GM23248 (cell line): ENCODE data around the gene GNAI1. TPM values are rescaled to one million over a fixed set of nuclear protein-coding genes. Genes with fewer than 3 reads are reported as not detected.

Experiments
- DNase-seq: peaks from one replicate; pipeline ENCODE4 v3.0.0-alpha.2; 2015
- H2AFZ ChIP-seq: fragments of 200-600 bp; sonication (generic); 2 replicates; pipeline ENCODE4 v1.6.1; 2016; ENCODE audit warnings: antibody characterized with exemption
- H3F3A ChIP-seq: fragments of 200-600 bp; sonication (generic); 2 replicates; pipeline ENCODE4 v1.6.1; 2016; ENCODE audit warnings: mild to moderate bottlenecking, antibody characterized with exemption, mixed run types; ENCODE audit not compliant: insufficient read depth
- H3K27ac ChIP-seq: fragments of 200-600 bp; sonication (generic); 2 replicates; pipeline ENCODE4 v1.5.1; 2016; ENCODE audit warnings: mild to moderate bottlenecking
- H3K27me3 ChIP-seq: fragments of 200-600 bp; sonication (generic); replicated peaks from 2 replicates; pipeline ENCODE4 v1.6.1; 2016; ENCODE audit warnings: mild to moderate bottlenecking; ENCODE audit not compliant: insufficient read depth
- H3K36me3 ChIP-seq: fragments of 200-600 bp; sonication (generic); 2 replicates; pipeline ENCODE4 v1.6.1; 2016; ENCODE audit warnings: low read depth, mild to moderate bottlenecking
- H3K4me1 ChIP-seq: fragments of 200-600 bp; sonication (generic); 2 replicates; pipeline ENCODE4 v1.6.1; 2016; ENCODE audit warnings: mild to moderate bottlenecking; ENCODE audit not compliant: insufficient read depth
- H3K4me2 ChIP-seq: fragments of 200-600 bp; sonication (generic); one replicate; pipeline ENCODE4 v1.6.1; 2016; ENCODE audit warnings: mild to moderate bottlenecking; ENCODE audit not compliant: unreplicated experiment
- H3K4me3 ChIP-seq: fragments of 200-600 bp; sonication (generic); 2 replicates; pipeline ENCODE4 v1.5.1; 2016; ENCODE audit warnings: mild to moderate bottlenecking
- H3K79me2 ChIP-seq: fragments of 200-600 bp; sonication (generic); 2 replicates; pipeline ENCODE4 v1.6.1; 2016; ENCODE audit warnings: mild to moderate bottlenecking; ENCODE audit not compliant: insufficient read depth
- H3K9ac ChIP-seq: fragments of 200-600 bp; sonication (generic); 2 replicates; pipeline ENCODE4 v1.6.1; 2016; ENCODE audit warnings: mild to moderate bottlenecking
- H3K9me2 ChIP-seq: fragments of 200-600 bp; sonication (generic); 2 replicates; pipeline ENCODE4 v1.6.1; 2016; ENCODE audit warnings: mixed run types, mild to moderate bottlenecking, moderate library complexity; ENCODE audit not compliant: insufficient read depth
- H3K9me3 ChIP-seq: fragments of 200-600 bp; sonication (generic); one replicate; pipeline ENCODE4 v1.6.1; 2017; ENCODE audit warnings: low read depth
- H4K20me1 ChIP-seq: fragments of 200-600 bp; sonication (generic); 2 replicates; pipeline ENCODE4 v1.6.0; 2016; ENCODE audit not compliant: insufficient read depth
- EZH2 ChIP-seq: fragments of 200-600 bp; sonication (generic); IDR thresholded peaks from 2 replicates; pipeline ENCODE4 v1.6.1; 2018; ENCODE audit warnings: antibody characterized with exemption, mild to moderate bottlenecking; ENCODE audit not compliant: insufficient read depth, poor library complexity, severe bottlenecking
- EZH2phosphoT487 ChIP-seq: fragments of 200-600 bp; sonication (generic); IDR thresholded peaks from 2 replicates; pipeline ENCODE4 v1.6.1; 2018; ENCODE audit warnings: antibody characterized with exemption, moderate library complexity, mild to moderate bottlenecking, low read depth; ENCODE audit not compliant: insufficient read depth
- WGBS, 2 experiments: methylation state at CpG; one replicate each; pipeline ENCODE4 v1.1.6; 2015 to 2017; ENCODE audit warnings: low lambda C conversion rate in 2 of 2, low coverage in 1 of 2; ENCODE audit errors: missing lambda C conversion rate in 2 of 2; 5-methylcytosine and 5-hydroxymethylcytosine counted together
- in situ Hi-C: fragments of 300-500 bp; cut with MboI; formaldehyde crosslinking; loops from 2 replicates; pipeline ENCODE4 v1.15.0; 2020
- polyA plus RNA-seq: library from polyadenylated mRNA; unstranded; fragments of >200 nt; fragmentation: Nextera tagmentation; extraction: Ambion mirVana; gene quantifications from 2 replicates; pipeline ENCODE4 v1.2.1, GENCODE V29; 2016
- total RNA-seq: library from RNA; depleted of rRNA; stranded (reverse); fragments of >200 nt; shearing (Covaris generic); gene quantifications from 2 replicates; pipeline ENCODE4 v1.2.3, GENCODE V29; 2014

Gene GNAI1
- total and polyA plus RNA-seq, 2 experiments from 2014 or later = 35.3 to 47.0 TPM

DNA sequence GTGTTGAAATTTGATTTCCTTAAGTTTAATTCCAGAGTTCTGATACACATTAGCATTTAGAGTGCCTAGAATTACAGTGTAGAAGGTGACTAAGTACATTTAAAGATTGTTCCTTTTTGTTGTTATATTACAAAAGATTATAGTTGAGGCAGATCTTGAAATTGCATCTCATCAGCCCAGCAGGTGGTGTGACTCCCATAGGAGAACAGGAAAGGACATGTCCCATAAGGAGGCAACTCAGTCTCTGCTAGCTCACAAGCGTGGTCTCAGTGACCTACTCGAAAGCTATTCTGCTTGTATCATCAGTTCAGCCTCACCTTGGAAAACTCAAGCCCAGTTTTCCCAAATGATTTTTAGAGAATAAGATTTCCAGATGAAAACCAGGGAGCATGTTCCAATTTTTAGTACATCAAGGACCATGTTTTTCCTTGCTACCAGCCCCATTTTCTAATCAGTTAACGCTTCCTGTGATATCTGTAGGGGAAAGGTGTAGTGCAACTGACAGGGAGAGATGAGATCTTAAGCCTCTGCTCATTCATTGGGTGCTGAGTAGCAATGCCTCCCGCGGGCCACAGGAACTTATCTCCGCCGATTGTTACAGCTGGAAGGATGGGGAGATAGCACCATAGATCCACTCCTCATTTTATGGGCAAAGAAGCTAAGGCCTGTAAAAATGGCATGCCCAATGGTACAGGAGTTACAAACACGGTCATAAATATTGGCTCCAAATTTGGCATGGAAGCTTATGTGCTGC, 1.1 kb upstream of the GNAI1 start:
- Histone ChIP-seq H3K27ac (no peak overlapping the region; the same call in 1 of the 2 replicates), H3K27me3 (no peaks in the 10 kb centered on the region), H2AFZ (peak overlapping the region; percentile 73), H4K20me1 (no peaks in the 10 kb centered on the region), H3K9me2 (no peaks in the 10 kb centered on the region), H3K9ac (peak overlapping the region; percentile 87; the same call in 1 of the 2 replicates), H3K36me3 (no peaks in the 10 kb centered on the region), H3K4me1 (peaks cover 26% of the 10 kb centered on the region), H3F3A (peaks cover 30% of the 10 kb centered on the region), H3K9me3 (no peaks in the 10 kb centered on the region), H3K4me3 (no peak overlapping the region; the same call in 1 of the 2 replicates), H3K79me2 (peaks cover 30% of the 10 kb centered on the region), H3K4me2 (no peak overlapping the region)
- 75% methylated on average over 8 of the region's 8 CpGs for WGBS, 2 experiments
- in situ Hi-C loops = no loop called here
- TF ChIP-seq EZH2 (no peak), EZH2phosphoT487 (no peak)
- DNase-seq = peak; percentile 43

DNA sequence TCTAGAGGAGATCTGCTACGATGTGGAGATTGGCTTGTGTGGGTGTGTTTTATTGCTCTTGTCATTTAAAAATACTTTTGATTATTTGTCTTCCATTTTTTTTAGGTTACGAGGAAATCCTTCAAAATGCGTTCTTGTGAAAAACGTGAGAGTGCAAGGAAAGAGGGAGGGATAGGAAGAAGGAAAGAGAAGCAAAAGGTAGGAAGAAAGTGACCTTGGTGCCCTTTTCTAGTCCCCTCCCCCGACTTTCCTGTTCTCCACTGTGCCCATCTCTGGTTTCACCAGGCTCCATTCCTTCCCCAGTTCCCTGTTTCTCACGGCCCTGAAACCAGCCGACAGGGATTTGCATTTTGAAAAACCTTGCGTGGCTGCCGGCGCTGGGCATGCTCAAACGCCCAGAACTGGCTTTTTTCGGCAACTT, 506 bp upstream of the GNAI1 start:
- DNase-seq = no peak

GRCh38 chr7:80135309-80136104, 876 bp downstream of the GNAI1 start:
- Histone ChIP-seq H3K4me3 (peak overlapping the region; percentile 88), H3K9me3 (no peaks in the 10 kb centered on the region), H3K36me3 (no peaks in the 10 kb centered on the region), H2AFZ (peak overlapping the region; percentile 80), H3K27me3 (no peaks in the 10 kb centered on the region), H3K9ac (peak overlapping the region; percentile 87), H3K79me2 (peaks cover 50% of the 10 kb centered on the region), H4K20me1 (0 out of 2 replicates have a peak, but pooled peaks cover 6% of the 10 kb centered on the region), H3F3A (peaks cover 30% of the 10 kb centered on the region), H3K27ac (peak overlapping the region; percentile 50), H3K9me2 (no peaks in the 10 kb centered on the region), H3K4me2 (peak overlapping the region; percentile 93), H3K4me1 (peaks cover 37% of the 10 kb centered on the region)
- TF ChIP-seq EZH2 (no peak), EZH2phosphoT487 (no peak)
- in situ Hi-C loops = no loop called here
- peak; percentile 69 for DNase-seq
- WGBS, 2 experiments = 0 to 1% methylated on average over 16 to 51 of the region's 58 CpGs

More for the DNA sequence above, 506 bp upstream of the GNAI1 start:
- TF ChIP-seq EZH2phosphoT487 (no peak), EZH2 (no peak)
- Histone ChIP-seq H3K4me2 (peak overlapping the region; percentile 44), H3K79me2 (peaks cover 36% of the 10 kb centered on the region), H2AFZ (peak overlapping the region; percentile 73), H3K4me3 (peak overlapping the region; percentile 88), H3K27ac (peak overlapping the region; percentile 36), H3K36me3 (no peaks in the 10 kb centered on the region), H3F3A (peaks cover 30% of the 10 kb centered on the region), H3K9ac (peak overlapping the region; percentile 87), H3K4me1 (peaks cover 32% of the 10 kb centered on the region), H3K9me3 (no peaks in the 10 kb centered on the region), H4K20me1 (0 out of 2 replicates have a peak, but pooled peaks cover 1% of the 10 kb centered on the region), H3K27me3 (no peaks in the 10 kb centered on the region), H3K9me2 (no peaks in the 10 kb centered on the region)
- WGBS, 2 experiments = 13 to 14% methylated on average over 12 of the region's 12 CpGs
- in situ Hi-C loops = no loop called here

DNA sequence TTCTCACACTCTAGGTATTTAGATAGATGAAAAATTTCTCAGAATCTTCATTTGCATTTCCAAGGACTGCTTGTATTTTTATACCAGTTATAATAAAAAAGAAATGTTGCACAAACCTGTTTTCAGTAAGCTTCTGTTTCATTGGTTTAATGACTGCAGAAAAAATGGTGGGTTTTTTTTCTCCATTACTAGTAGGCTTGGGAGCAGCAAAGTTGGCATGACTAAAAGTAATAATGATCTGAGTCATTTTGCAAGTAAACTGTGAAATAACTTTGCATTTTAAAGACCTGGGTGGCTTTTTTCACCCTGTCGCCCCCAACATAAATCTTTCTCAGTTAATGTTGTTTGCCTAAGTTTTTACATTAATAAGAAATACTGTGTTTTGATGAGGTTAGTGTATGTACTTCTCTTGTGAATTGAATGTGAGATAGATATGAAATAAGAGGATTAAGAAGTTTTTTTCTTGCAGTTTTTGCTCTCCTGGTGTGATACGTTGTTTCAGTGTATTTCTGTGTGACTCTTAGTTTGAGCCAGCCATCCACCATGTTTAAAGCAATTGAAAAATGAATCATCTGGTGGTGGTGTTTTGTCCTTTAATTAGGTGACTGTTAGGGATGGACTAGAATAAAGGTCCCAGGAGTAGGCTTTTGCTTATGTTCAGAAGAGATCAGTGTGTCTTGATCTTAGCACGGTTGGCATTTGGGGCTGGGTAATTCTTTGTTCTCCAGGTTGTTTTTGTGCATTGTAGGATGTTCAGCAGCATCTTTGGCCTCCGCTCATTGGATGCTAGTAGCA, 1.8 kb downstream of the GNAI1 start:
- H3K4me2 ChIP-seq = peak overlapping the region; percentile 93
- TF ChIP-seq EZH2phosphoT487 (no peak), EZH2 (no peak)
- no peaks in the 10 kb centered on the region for H3K27me3 ChIP-seq
- peak overlapping the region; percentile 87 for H3K9ac ChIP-seq
- peak overlapping the region; percentile 88 for H3K4me3 ChIP-seq
- in situ Hi-C loops = no loop called here
- peaks cover 59% of the 10 kb centered on the region for H3K79me2 ChIP-seq
- DNase-seq = peak; percentile 87
- peak overlapping the region; percentile 80 for H2AFZ ChIP-seq
- H3K27ac ChIP-seq = peak overlapping the region; percentile 50
- 36 to 37% methylated on average over 4 of the region's 4 CpGs for WGBS, 2 experiments
- H3K4me1 ChIP-seq = peaks cover 37% of the 10 kb centered on the region
- peaks cover 30% of the 10 kb centered on the region for H3F3A ChIP-seq
- peaks cover 6% of the 10 kb centered on the region; the same call in 1 of the 2 replicates for H4K20me1 ChIP-seq
- H3K36me3 ChIP-seq = no peaks in the 10 kb centered on the region
- H3K9me2 ChIP-seq = no peaks in the 10 kb centered on the region
- H3K9me3 ChIP-seq = no peaks in the 10 kb centered on the region
